ENCODE measurements around the gene OVCH2. TPM values are rescaled to one million over a fixed set of nuclear protein-coding genes. Genes with fewer than 3 reads are reported as not detected.

The OVCH2 gene
- polyA plus RNA-seq, 1 experiment = 0.10 TPM

- POLR2A ChIA-PET = no interaction called here
Measured at GRCh38 chr11:7696424-7696823, 9.9 kb downstream of the OVCH2 start.

DNA sequence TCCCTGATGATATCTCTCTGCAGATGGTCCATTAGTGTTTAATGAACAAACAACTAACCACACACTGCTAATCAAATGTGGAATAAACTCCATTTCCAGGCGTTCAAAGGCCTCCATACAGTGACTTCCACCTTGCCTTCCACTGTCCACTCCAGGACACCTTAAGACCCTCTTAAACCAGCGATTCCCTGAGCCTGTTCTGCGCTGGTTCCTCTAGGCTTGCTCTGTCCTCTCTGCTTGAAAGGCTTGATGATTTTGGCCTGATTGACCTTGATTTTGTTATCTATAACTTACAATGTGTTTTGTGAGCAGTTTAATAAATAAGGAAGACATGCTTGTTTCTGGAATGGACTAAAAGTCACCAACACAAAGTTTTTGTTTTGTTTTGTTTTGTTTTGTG, 12.0 kb downstream of the OVCH2 start:
- no peak for TF ChIP-seq CTCF (IDR thresholded peaks at IDR 0.05; ENCODE audit: low read depth, low read length)
- Histone ChIP-seq H3K9me3 (ENCODE audit: control insufficient read depth, insufficient read depth, low read length) (no peaks in the 10 kb centered on the region), H3K27me3 (ENCODE audit: control insufficient read depth, insufficient read depth, low read length) (peaks cover 28% of the 10 kb centered on the region), H3K27ac (ENCODE audit: low read depth, low read length) (no peak overlapping the region), H3K4me3 (ENCODE audit: low read depth, low read length) (no peak overlapping the region)
- CTCF ChIA-PET = interaction anchor here (0.6 to 2.3 kb wide), 26 partner anchors 8 to 691 kb away, joined by 3 to 19 read pairs (median 4); partner anchors contain the start of genes CYB5R2, EIF3F and PPFIBP2
- no peak for DNase-seq (ENCODE audit: low read depth, low spot score)
- POLR2A ChIA-PET = interaction anchor here (0.7 kb wide), 2 partner anchors 79 to 292 kb away, joined by 5 to 8 read pairs; no protein-coding TSS in a partner anchor

More at GRCh38 chr11:7696424-7696823, 9.9 kb downstream of the OVCH2 start:
- TF ChIP-seq CTCF (IDR thresholded peaks at IDR 0.05; ENCODE audit: low read depth, low read length) = no peak
- CTCF ChIA-PET = interaction anchor here (1.0 to 2.3 kb wide), 4 partner anchors 154 to 599 kb away, joined by 3 to 15 read pairs (median 6); partner anchors contain the start of gene EIF3F
- H3K27ac ChIP-seq (ENCODE audit: low read depth, low read length) = no peak overlapping the region
- no peak for DNase-seq (ENCODE audit: low read depth, low spot score)
- H3K27me3 ChIP-seq (ENCODE audit: control insufficient read depth, insufficient read depth, low read length) = peaks cover 20% of the 10 kb centered on the region
- H3K9me3 ChIP-seq (ENCODE audit: control insufficient read depth, insufficient read depth, low read length) = no peaks in the 10 kb centered on the region
- H3K4me3 ChIP-seq (ENCODE audit: low read depth, low read length) = no peak overlapping the region

DNA sequence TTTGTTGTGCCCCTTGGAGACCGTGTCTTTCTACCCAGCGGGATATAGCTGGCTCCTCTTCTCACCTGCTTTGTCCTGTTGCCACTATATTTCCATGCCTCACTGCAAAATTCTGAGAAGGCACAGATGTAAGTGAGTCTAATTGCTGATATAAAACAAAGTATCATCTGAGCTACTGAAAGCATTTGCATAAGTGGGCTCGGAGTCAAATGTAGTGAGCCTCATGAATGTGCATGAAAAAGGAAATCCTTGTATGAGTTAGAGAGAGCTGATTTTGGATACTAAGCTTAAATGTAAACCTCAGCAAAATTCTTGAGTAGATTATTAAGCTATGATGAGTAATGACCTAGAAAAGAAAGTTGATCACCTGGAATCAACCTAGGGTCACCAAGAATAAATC, 13.9 kb downstream of the OVCH2 start:
- POLR2A ChIA-PET = no interaction called here

DNA sequence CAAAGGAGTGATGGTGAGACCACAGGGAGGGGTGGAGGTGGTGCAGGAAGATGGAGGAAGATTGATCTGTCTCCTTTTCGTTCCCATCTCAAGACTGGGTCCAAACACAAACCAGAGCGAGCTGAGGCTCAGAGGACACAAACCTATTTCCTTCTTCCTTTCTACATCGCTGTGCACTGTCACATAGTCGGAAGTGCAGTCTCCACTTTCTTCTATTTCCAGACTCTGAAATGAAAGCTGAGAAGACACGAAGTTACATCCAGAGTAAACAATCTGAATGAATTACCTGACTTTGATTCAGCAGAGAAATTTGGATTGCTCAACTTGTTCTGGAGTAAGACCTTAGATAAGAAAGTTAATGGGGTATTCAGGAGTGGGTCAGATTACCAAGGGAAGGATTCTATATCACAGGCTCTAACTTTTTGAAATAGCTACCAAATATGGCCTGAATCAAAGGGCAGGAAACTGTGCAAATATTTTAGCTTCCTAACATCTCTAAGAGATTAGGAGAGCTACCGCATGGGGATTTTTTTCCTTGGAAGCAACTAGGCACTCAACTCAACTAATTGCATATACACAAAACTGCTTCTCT, 14.4 kb downstream of the OVCH2 start:
- Histone ChIP-seq H3K4me3 (ENCODE audit: low read depth, low read length) (no peak overlapping the region), H3K27ac (ENCODE audit: low read depth, low read length) (no peak overlapping the region), H3K27me3 (ENCODE audit: control insufficient read depth, insufficient read depth, low read length) (peaks cover 28% of the 10 kb centered on the region), H3K9me3 (ENCODE audit: control insufficient read depth, insufficient read depth, low read length) (no peaks in the 10 kb centered on the region)
- DNase-seq (ENCODE audit: low read depth, low spot score) = no peak
- ChIA-PET POLR2A (interaction anchor here (0.5 kb wide), 1 partner anchor 427 kb away, joined by 4 read pairs; no protein-coding TSS in a partner anchor), CTCF (interaction anchor here (0.9 to 4.7 kb wide), 7 partner anchors 10 to 936 kb away, joined by 3 to 53 read pairs (median 4); no protein-coding TSS in a partner anchor)
- TF ChIP-seq CTCF (IDR thresholded peaks at IDR 0.05; ENCODE audit: low read depth, low read length) = no peak

More for the DNA sequence above, 13.9 kb downstream of the OVCH2 start:
- no peak overlapping the region for H3K4me3 ChIP-seq (ENCODE audit: low read depth, low read length)
- H3K27ac ChIP-seq (ENCODE audit: low read depth, low read length) = no peak overlapping the region
- CTCF ChIA-PET = interaction anchor here (1.1 to 4.7 kb wide), 6 partner anchors 11 to 595 kb away, joined by 3 to 53 read pairs (median 6); no protein-coding TSS in a partner anchor
- no peaks in the 10 kb centered on the region for H3K9me3 ChIP-seq (ENCODE audit: control insufficient read depth, insufficient read depth, low read length)
- DNase-seq (ENCODE audit: low read depth, low spot score) = no peak
- peaks cover 28% of the 10 kb centered on the region for H3K27me3 ChIP-seq (ENCODE audit: control insufficient read depth, insufficient read depth, low read length)
- TF ChIP-seq CTCF (IDR thresholded peaks at IDR 0.05; ENCODE audit: low read depth, low read length) = no peak

DNA sequence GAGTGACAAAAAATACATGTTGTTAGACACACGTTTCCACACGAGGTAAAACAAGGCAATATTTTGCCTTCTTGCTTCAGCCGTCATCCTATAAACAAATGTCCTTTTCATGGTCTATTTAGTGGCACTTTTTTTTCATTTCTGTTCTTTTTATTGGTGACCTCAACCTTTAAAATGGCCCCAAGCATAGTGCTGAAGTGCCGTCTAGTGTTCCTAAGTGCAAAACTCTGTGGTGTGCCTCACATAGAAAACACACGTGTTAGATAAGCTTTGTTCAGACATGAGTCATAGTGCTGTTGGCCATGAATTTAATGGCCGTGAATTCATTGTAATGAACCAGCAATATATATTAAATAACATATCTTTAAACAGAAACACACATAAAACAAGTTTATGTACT, 15.6 kb downstream of the OVCH2 start:
- Histone ChIP-seq H3K4me3 (ENCODE audit: low read depth, low read length) (no peak overlapping the region), H3K27me3 (ENCODE audit: control insufficient read depth, insufficient read depth, low read length) (peaks cover 28% of the 10 kb centered on the region), H3K9me3 (ENCODE audit: control insufficient read depth, insufficient read depth, low read length) (no peaks in the 10 kb centered on the region), H3K27ac (ENCODE audit: low read depth, low read length) (no peak overlapping the region)
- POLR2A ChIA-PET = no interaction called here
- CTCF ChIA-PET = interaction anchor here (0.7 to 4.7 kb wide), 9 partner anchors 9 to 594 kb away, joined by 3 to 53 read pairs (median 4); no protein-coding TSS in a partner anchor
- no peak for TF ChIP-seq CTCF (IDR thresholded peaks at IDR 0.05; ENCODE audit: low read depth, low read length)
- DNase-seq (ENCODE audit: low read depth, low spot score) = no peak

Measured in AG04450 (cell line).